Activated CD4-positive, alpha-beta T cell treated with anti-CD3 and anti-CD28 coated beads for 24 hours (primary cell): ENCODE measurements around the gene FLT1.

Experiments
- DNase-seq, 2 donors: peaks; one replicate each; pipeline ENCODE4 v3.0.0-alpha.2; 2020; ENCODE audit warnings: low read depth in 2 of 2

The FLT1 gene

GRCh38 chr13:28429096-28429495, 65.8 kb downstream of the FLT1 start:
- no peak for DNase-seq

GRCh38 chr13:28426381-28426780, 68.5 kb downstream of the FLT1 start:
- no peak for DNase-seq

GRCh38 chr13:28425793-28426192, 69.1 kb downstream of the FLT1 start:
- no peak for DNase-seq

GRCh38 chr13:28424541-28424940, 70.4 kb downstream of the FLT1 start:
- no peak for DNase-seq

- no peak for DNase-seq
Measured at GRCh38 chr13:28423010-28423409, 71.9 kb downstream of the FLT1 start.

GRCh38 chr13:28421676-28422410, 73.1 kb downstream of the FLT1 start:
- DNase-seq: no peak

GRCh38 chr13:28420704-28421103, 74.2 kb downstream of the FLT1 start:
- no peak for DNase-seq

- no peak for DNase-seq
Measured at GRCh38 chr13:28415994-28416421, 78.9 kb downstream of the FLT1 start.

- DNase-seq: no peak
Measured at GRCh38 chr13:28413999-28414398, 80.9 kb downstream of the FLT1 start.

GRCh38 chr13:28412981-28413380, 81.9 kb downstream of the FLT1 start:
- no peak for DNase-seq

- no peak for DNase-seq
Measured at GRCh38 chr13:28411831-28412353, 83.0 kb downstream of the FLT1 start.

- DNase-seq: no peak
Measured at GRCh38 chr13:28410096-28410495, 84.8 kb downstream of the FLT1 start.

GRCh38 chr13:28409648-28410047, 85.3 kb downstream of the FLT1 start:
- no peak for DNase-seq

GRCh38 chr13:28408863-28409262, 86.1 kb downstream of the FLT1 start:
- DNase-seq: no peak

GRCh38 chr13:28408235-28408848, 86.6 kb downstream of the FLT1 start:
- no peak for DNase-seq

GRCh38 chr13:28406733-28407266, 88.1 kb downstream of the FLT1 start:
- DNase-seq: no peak

- DNase-seq: no peak
Measured at GRCh38 chr13:28402057-28402381, 92.9 kb downstream of the FLT1 start.

GRCh38 chr13:28401303-28402056, 93.4 kb downstream of the FLT1 start:
- DNase-seq: no peak

GRCh38 chr13:28396053-28396452, 98.9 kb downstream of the FLT1 start:
- no peak for DNase-seq

- DNase-seq: no peak
Measured at GRCh38 chr13:28394422-28394821, 100.5 kb downstream of the FLT1 start.

GRCh38 chr13:28392896-28393505, 101.9 kb downstream of the FLT1 start:
- no peak for DNase-seq

- DNase-seq: no peak
Measured at GRCh38 chr13:28392428-28392827, 102.5 kb downstream of the FLT1 start.
